Body of pancreas (tissue), 4 donors: ENCODE results near the gene ZSWIM6.

Experiments
- CTCF ChIP-seq, 7 experiments: fragments of 450-650 bp in 4 of 7; fragments of 200-600 bp in 3 of 7; sonication (generic) in 3 of 7; IDR thresholded peaks; one replicate each; pipeline ENCODE4 v1.5.1; 2016 to 2019; ENCODE audit warnings: antibody characterized with exemption in 7 of 7
- POLR2A ChIP-seq, 3 donors: fragments of 450-650 bp; IDR thresholded peaks; one replicate each; pipeline ENCODE4 v1.6.1; 2016; ENCODE audit warnings: antibody characterized with exemption in 3 of 3, mild to moderate bottlenecking in 2 of 3

GRCh38 chr5:61333954-61334867 is 2.2 kb downstream of the ZSWIM6 start:
- TF ChIP-seq CTCF (IDR thresholded peaks at IDR 0.05): no peak
- TF ChIP-seq POLR2A (IDR thresholded peaks at IDR 0.05): no peak
